ENCODE measurements around the gene MMP13.
"Not testable (repeated sequence)": the region's sequence is repeated elsewhere in the genome, so short reads cannot be mapped to it uniquely, and the experiment has no call there.

Gene MMP13

DNA sequence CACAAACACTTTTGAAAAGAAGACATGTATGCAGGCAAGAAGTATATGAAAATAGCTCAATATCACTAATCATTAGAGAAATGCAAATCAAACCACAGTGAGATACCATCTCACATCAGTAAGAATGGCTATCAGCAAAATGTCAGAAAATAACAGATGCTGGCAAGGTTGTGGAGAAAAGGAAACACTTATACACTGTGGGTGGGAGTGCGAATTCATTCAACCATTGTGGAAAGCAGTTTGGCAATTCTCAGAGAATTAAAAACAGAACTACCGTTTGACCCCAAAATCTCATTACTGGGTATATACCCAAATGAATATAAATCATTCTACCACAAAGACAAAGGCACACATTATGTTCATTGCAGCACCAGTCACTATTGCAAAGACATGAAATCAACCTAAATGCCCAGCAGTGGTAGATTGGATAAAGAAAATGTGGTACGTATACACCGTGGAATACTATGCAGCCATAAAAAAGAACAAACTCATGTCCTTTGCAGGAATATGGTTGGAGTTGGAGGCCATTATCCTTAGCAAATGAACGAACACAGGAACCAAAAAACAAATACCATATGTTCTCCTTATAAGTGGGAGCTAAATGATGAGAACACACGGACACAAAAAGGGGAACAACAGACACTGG is 18.5 kb downstream of the MMP13 start:
- DNase-seq (ENCODE audit: low read depth in 3 of 3, low spot score in 1 of 3): no peak

DNA sequence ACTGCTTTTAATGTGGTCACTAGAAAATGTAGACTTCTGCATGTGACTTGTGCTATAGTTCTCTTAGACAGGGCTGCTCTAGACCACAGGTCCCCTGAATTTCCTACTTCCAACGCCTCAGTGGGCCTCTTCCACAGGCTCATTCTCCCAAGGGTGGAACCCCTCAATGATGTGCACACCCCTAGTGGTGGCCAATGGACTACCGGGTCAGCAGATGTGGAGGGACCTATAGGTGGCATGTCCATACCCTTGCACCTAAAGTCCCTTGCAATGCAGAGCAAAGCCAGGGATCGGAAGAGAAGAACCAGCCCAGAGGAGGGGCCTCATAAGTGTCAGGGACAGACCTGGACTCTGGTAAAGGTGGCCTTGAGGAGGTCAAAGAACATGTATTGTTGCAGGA is 20.0 kb downstream of the MMP13 start:
- no peak for DNase-seq (ENCODE audit: low read depth in 3 of 3, low spot score in 1 of 3)

GRCh38 chr11:102934735-102935134 is 20.8 kb downstream of the MMP13 start:
- no peak for DNase-seq (ENCODE audit: low read depth in 3 of 3, low spot score in 1 of 3)

GRCh38 chr11:102933627-102934026 is 21.9 kb downstream of the MMP13 start:
- no peak for DNase-seq (ENCODE audit: low read depth in 3 of 3, low spot score in 1 of 3)

GRCh38 chr11:102932678-102933077 is 22.9 kb downstream of the MMP13 start:
- no peak for DNase-seq (ENCODE audit: low read depth in 3 of 3, low spot score in 1 of 3)

GRCh38 chr11:102930451-102930850 is 25.1 kb downstream of the MMP13 start:
- no peak for DNase-seq (ENCODE audit: low read depth in 3 of 3, low spot score in 1 of 3)

- no peak for DNase-seq (ENCODE audit: low read depth in 3 of 3, low spot score in 1 of 3)
Measured at GRCh38 chr11:102929972-102930371, 25.6 kb downstream of the MMP13 start.

DNA sequence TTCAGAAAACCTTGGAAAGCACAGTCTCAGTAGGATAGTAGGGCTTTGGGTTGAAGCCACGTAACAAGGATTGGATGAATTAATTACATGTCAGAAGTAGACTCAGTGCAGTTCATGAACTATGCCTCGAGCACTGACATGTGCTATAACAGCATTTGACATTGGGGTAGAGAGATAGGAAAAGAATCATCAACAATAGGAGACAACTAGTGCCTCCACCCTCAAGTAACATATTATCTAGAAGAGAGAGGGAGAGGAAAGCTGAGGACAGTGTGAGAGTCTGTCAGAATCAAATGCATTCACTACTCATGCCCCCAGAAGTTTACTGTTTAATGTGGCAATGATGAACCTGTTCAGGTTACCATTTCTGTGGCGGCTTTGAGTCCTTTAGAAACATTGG is 26.4 kb downstream of the MMP13 start:
- no peak for DNase-seq (ENCODE audit: low read depth in 3 of 3, low spot score in 1 of 3)

GRCh38 chr11:102928247-102928646 is 27.3 kb downstream of the MMP13 start:
- no peak for DNase-seq (ENCODE audit: low read depth in 3 of 3, low spot score in 1 of 3)

DNA sequence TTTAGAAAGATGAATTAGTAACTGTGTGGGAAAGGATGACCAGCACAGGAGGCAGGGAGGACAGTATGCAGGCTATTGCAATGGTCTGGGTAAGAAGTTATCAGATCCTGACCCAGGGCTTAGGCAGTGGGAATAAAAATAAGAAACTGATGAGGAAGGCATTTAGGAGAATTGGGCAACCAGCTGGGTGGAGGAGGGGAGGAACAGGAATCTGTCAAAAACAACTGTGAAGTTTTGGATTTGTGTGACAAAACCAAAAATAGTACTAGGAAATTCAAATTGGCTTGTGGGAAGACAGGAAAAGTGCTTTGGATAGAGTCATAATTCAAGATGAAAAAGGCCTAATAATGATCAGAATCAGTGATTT is 27.9 kb downstream of the MMP13 start:
- no peak for DNase-seq (ENCODE audit: low read depth in 3 of 3, low spot score in 1 of 3)

DNA sequence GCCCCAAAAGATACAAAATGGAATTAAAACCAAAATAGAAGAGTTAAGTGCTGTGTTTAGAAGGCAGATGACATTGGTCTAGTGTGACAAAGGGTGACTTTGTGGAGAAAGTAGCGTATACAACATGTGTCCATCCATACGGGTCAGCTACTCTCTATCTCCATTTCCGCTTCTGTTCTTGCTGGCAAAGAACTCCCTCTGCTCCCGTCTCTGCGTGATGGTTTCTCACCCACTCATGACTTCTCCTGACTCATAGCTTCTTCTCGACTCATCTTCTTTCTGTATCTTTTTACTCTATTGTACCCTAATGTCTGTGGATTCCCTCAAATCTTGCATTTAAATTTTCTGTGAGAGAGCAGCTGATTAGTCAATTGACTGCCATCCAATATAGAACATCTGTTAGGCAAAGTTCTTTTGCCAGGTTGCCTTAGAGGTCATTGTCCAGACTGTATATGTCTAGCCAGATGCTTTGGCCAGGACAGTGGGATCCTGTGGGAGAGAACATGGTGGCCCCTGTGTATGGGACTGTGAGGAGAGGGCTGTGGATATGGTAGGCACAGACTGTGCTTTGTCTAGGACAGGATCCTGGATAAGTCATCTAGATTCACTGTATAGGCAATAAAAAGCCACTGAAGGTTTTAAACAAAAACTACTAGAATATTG is 28.4 kb downstream of the MMP13 start:
- no peak for DNase-seq (ENCODE audit: low read depth in 3 of 3, low spot score in 1 of 3)

- no peak for DNase-seq (ENCODE audit: low read depth in 3 of 3, low spot score in 1 of 3)
Measured at GRCh38 chr11:102926517-102926916, 29.0 kb downstream of the MMP13 start.

DNA sequence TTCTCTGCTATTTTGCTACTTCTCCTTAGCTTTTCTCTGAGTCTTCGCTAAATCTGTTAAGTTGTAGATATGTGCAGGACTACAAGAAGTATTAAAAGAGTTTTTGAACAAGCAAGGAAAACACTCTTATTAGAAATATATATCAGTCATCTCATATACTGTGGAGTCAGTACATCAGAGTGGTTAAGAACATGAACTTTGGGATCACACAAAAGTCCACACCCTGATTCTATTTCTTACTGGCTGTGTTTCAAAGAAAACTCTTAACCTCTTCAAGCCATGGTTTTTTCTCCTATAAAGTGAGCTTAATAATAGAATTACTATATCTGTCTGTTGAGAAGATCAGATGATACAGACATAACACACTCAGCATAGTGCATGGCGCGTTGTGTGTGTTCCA is 29.5 kb downstream of the MMP13 start:
- no peak for DNase-seq (ENCODE audit: low read depth in 3 of 3, low spot score in 1 of 3)

DNA sequence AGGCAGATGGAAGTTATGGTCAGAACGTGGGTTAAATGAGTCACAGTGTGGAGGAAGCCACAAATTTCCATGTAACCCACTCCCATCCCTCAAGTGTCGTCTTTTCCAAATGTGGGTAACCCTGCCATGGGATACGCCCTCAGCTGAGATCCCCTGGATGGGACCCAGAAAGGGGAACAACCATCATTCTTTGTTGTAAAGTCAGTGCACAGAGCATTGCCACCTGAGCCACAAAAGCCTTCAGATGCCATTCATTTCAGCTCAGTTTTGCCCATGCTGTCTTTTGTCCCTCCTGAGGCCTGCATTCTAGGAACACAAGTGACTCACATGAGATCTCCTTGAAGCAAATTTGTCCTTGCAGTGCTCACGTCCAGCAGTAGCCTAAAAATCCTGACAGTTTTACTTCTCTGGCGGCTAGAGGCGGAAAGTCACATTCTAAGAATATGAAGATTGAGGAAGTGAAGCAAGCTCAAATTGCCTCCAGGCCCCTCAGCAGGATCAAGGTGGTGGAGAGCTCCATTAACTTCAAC is 30.6 kb downstream of the MMP13 start:
- DNase-seq (ENCODE audit: low read depth in 3 of 3, low spot score in 1 of 3): no peak

GRCh38 chr11:102921587-102922220 is 33.8 kb downstream of the MMP13 start:
- no peak for DNase-seq (ENCODE audit: low read depth in 3 of 3, low spot score in 1 of 3)

- no peak for DNase-seq (ENCODE audit: low read depth in 3 of 3, low spot score in 1 of 3)
Measured at GRCh38 chr11:102920118-102920684, 35.3 kb downstream of the MMP13 start.

DNA sequence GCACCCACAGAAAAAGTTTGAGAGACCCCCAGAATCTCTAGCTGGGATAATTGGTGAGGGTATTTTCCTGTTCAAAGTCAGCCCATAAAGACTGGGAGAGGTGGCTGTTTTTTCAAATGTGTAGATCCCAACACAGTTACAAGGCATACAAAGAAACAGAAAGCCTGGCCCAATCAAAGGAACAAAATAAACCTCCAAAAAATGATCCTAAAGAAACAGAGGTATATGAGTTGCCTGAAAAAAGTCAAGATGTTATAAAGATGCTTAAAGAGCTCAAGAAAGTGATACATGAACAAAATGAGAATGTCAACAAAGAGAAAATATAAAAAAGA is 40.5 kb downstream of the MMP13 start:
- no peak for DNase-seq (ENCODE audit: low read depth in 3 of 3, low spot score in 1 of 3)

DNA sequence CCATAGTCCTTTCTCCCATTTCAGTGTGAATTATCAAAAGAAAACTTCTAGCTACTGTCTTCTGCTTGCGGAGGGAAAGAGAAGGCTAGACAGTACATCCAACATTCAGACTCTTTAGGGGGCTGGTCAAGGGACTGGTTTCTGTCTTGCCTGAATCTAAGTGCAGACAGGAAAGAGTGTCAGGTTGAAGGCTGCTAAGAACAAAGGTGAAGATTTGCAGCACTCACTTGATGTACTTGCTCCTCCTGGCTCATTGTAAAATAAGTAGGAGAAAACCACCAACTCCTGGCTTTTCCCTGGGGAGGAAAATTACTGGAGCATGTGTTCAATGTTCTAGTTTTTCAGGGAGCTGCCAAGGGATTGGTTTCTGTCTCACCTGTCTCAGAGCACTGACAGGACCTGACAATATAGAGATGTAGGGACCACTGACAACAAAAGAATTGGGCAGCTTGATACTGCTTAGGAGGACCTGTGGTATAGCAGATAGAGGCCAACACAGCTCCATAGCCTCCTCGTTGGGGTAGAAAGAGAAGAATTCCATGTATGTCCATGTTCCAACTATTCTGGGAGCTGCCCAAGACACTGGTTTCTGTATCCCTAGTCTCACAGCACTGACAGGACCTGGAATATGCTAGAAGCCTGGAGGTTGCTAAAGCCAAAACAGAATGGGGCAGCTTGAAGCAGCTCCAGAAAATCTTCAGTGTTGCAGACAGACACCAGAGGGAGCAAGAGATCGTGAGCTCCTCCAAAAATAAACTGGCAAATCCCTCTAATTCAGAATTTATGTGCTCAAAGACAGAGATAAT is 41.1 kb downstream of the MMP13 start:
- DNase-seq (ENCODE audit: low read depth in 3 of 3, low spot score in 1 of 3): no peak

DNA sequence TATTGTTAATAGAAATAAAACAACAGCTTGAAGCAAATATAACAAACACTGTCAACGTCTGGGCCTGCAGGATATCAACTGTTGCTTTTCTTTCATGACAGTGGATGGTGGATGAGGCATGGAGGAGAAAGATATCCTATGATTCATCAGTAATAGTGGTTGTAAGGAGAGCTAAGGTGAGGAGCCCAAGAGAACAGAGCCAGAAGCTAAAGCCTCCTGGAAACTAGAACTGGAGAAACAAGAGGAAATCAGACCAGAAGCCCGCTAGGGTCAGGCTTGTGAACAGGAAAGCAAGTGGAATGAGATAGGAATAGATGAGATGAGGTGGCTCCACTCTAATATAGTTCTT is 43.1 kb downstream of the MMP13 start:
- no peak for DNase-seq (ENCODE audit: low read depth in 3 of 3, low spot score in 1 of 3)

DNA sequence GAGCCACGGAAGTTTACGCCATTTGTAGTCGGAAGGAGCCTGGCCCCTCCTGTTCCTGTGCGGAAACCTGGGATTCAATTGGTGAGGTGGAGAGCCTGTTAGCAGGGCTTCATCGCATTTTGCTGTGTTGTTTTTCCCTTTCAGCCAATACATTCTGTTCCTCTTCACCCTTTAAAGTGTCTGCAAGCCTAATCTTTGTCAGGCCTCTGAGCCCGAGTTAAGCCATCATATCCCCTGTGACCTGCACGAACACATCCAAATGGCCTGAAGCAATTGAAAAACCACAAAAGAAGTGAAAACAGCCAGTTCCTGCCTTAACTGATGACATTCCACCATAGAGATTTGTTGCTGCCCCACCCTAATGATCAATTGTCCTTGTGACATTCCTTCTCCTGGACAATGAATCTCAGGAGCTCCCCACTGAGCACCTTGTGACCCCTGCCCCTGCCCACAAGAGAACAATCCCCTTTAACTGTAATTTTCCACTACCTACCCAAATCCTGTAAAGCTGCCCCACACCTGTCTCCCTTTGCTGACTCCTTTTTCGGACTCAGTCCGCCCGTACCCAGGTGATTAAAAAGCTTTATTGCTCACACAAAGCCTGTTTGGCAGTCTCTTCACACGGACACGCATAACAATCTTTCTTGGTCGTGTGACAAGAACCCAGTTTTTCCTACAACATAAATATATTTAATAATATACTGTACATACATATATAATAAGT is 43.6 kb downstream of the MMP13 start:
- no peak for DNase-seq (ENCODE audit: low read depth in 3 of 3, low spot score in 1 of 3)

DNA sequence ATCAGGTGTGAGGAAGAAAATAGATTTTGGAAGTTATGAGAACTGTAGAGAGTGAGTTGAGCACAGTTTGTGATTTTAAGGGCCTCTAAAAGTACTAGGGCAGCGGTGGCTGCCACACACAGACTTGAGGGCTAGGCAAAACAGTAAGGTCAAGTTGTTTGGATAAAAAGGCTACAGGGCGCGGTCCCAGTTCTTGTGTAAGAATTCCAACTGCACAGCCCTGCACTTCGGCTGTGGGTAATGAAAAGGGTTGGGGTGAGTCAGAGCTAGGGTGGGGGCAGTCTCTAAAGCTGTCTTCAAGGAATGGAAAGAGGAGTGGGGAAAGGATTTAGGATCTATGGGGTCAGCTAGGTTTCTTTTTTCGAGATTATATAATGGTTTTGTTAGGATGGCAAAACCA is 49.7 kb downstream of the MMP13 start:
- not testable (repeated sequence) for DNase-seq (ENCODE audit: low read depth in 3 of 3, low spot score in 1 of 3)

All from stimulated activated CD4-positive, alpha-beta T cell treated with anti-CD3 and anti-CD28 coated beads, TNF-alpha, amount 100 ng/mL, for 1 hour (primary cell).